Neural cell (in vitro differentiated cells): ENCODE results near the gene KLHDC9. TPM values are rescaled to one million over a fixed set of nuclear protein-coding genes. Genes with fewer than 3 reads are reported as not detected.

Source experiments
- H2AFZ ChIP-seq: fragments of 200-600, 300-800 bp; sonication (generic), shearing (Covaris generic); 2 replicates; pipeline ENCODE4 v1.6.0; 2014; ENCODE audit warnings: low read depth, mild to moderate bottlenecking, antibody characterized with exemption, low read length, moderate library complexity
- H3F3A ChIP-seq: fragments of 200-600 bp; shearing (Covaris generic); 2 replicates; pipeline ENCODE4 v1.6.1; 2016; ENCODE audit warnings: mild to moderate bottlenecking, moderate library complexity, mixed read lengths, antibody characterized with exemption, low read length; ENCODE audit not compliant: insufficient read depth, poor library complexity, severe bottlenecking
- H3K27ac ChIP-seq: fragments of 200-600, 300-800 bp; sonication (generic), shearing (Covaris generic); 2 replicates; pipeline ENCODE4 v1.5.1; 2014; ENCODE audit warnings: mild to moderate bottlenecking, low read length, moderate library complexity
- H3K27me3 ChIP-seq: fragments of 300-800, 200-600 bp; sonication (generic), shearing (Covaris generic); 2 replicates; pipeline ENCODE4 v1.6.0; 2014; ENCODE audit warnings: mild to moderate bottlenecking, low read depth, low read length, moderate library complexity; ENCODE audit not compliant: insufficient read depth
- H3K36me3 ChIP-seq: fragments of 300-800, 200-600 bp; sonication (generic), shearing (Covaris generic); 2 replicates; pipeline ENCODE4 v1.5.1; 2014; ENCODE audit warnings: mild to moderate bottlenecking, antibody characterized with exemption, low read length, moderate library complexity; ENCODE audit not compliant: insufficient read depth
- H3K4me2 ChIP-seq: fragments of 300-800, 200-600 bp; sonication (generic), shearing (Covaris generic); 2 replicates; pipeline ENCODE4 v1.6.0; 2014; ENCODE audit warnings: mild to moderate bottlenecking, low read length
- H3K4me3 ChIP-seq: fragments of 300-800, 200-600 bp; sonication (generic), shearing (Covaris generic); 2 replicates; pipeline ENCODE4 v1.5.1; 2014; ENCODE audit warnings: mild to moderate bottlenecking, low read length, moderate library complexity
- H3K79me2 ChIP-seq: fragments of 200-600 bp; shearing (Covaris generic); replicated peaks from 2 replicates; pipeline ENCODE4 v1.6.0; 2014; ENCODE audit warnings: mild to moderate bottlenecking, low read length, moderate library complexity; ENCODE audit not compliant: insufficient read depth
- H3K9ac ChIP-seq: fragments of 300-800, 200-600 bp; sonication (generic), shearing (Covaris generic); 2 replicates; pipeline ENCODE4 v1.6.1; 2016; ENCODE audit warnings: mild to moderate bottlenecking, low read length, mixed read lengths
- H3K9me2 ChIP-seq: fragments of 200-600 bp; shearing (Covaris generic); 2 replicates; pipeline ENCODE4 v1.6.1; 2016; ENCODE audit warnings: mild to moderate bottlenecking, low read length, mixed read lengths; ENCODE audit not compliant: insufficient read depth
- H3K9me3 ChIP-seq: fragments of 200-600, 300-800 bp; sonication (generic), shearing (Covaris generic); 2 replicates; pipeline ENCODE4 v1.6.1; 2016; ENCODE audit warnings: mild to moderate bottlenecking, mixed run types, low read length, moderate library complexity, mixed read lengths
- H4K20me1 ChIP-seq: fragments of 200-600 bp; shearing (Covaris generic); 2 replicates; pipeline ENCODE4 v1.6.1; 2016; ENCODE audit warnings: mild to moderate bottlenecking, mixed run types; ENCODE audit not compliant: insufficient read depth
- EP300 ChIP-seq: fragments of 450-650 bp; conservative IDR thresholded peaks from 2 replicates; pipeline ENCODE4 v1.6.1; 2014; ENCODE audit warnings: antibody characterized with exemption, mild to moderate bottlenecking, moderate library complexity; ENCODE audit not compliant: poor library complexity, severe bottlenecking
- EZH2 ChIP-seq: fragments of 200-600, 300-800 bp; shearing (Covaris generic), sonication (generic); IDR thresholded peaks from 2 replicates; pipeline ENCODE4 v1.6.1; 2014; ENCODE audit warnings: antibody characterized with exemption, low read length, borderline replicate concordance, mild to moderate bottlenecking; ENCODE audit not compliant: insufficient read depth, poor library complexity, severe bottlenecking
- MXI1 ChIP-seq: fragments of 450-650 bp; conservative IDR thresholded peaks from 2 replicates; pipeline ENCODE4 v1.6.1; 2014; ENCODE audit warnings: antibody characterized with exemption, mild to moderate bottlenecking; ENCODE audit not compliant: poor library complexity, severe bottlenecking
- POLR2AphosphoS5 ChIP-seq: IDR thresholded peaks from 2 replicates; pipeline ENCODE4 v1.6.1; 2012
- RAD21 ChIP-seq: fragments of 450-650 bp; conservative IDR thresholded peaks from 2 replicates; pipeline ENCODE4 v1.6.1; 2014; ENCODE audit warnings: antibody characterized with exemption, mild to moderate bottlenecking, moderate library complexity
- SMC3 ChIP-seq: fragments of 450-650 bp; conservative IDR thresholded peaks from 2 replicates; pipeline ENCODE4 v1.6.1; 2014; ENCODE audit warnings: antibody characterized with exemption, mild to moderate bottlenecking, moderate library complexity; ENCODE audit not compliant: poor library complexity
- TAF1 ChIP-seq: IDR thresholded peaks from 2 replicates; pipeline ENCODE4 v1.6.1; 2012; ENCODE audit warnings: low read depth
- polyA plus RNA-seq: library from polyadenylated mRNA; depleted of rRNA; stranded (reverse); fragments of >200 nt; gene quantifications from 2 replicates; pipeline ENCODE4 v1.2.3, GENCODE V29; 2014
- TF ChIP-seq, protein P1 (sequence below): fragments of 450-650 bp; IDR thresholded peaks from 2 replicates; pipeline ENCODE4 v1.5.1; 2014; ENCODE audit warnings: antibody characterized with exemption, mild to moderate bottlenecking, moderate library complexity; ENCODE audit not compliant: poor library complexity, severe bottlenecking
- TF ChIP-seq, protein P2 (sequence below): IDR thresholded peaks from 2 replicates; pipeline ENCODE4 v1.6.1; 2012; ENCODE audit warnings: borderline replicate concordance

KLHDC9 gene
- polyA plus RNA-seq, 1 donor from 2014 or later, result 78.1 TPM

DNA sequence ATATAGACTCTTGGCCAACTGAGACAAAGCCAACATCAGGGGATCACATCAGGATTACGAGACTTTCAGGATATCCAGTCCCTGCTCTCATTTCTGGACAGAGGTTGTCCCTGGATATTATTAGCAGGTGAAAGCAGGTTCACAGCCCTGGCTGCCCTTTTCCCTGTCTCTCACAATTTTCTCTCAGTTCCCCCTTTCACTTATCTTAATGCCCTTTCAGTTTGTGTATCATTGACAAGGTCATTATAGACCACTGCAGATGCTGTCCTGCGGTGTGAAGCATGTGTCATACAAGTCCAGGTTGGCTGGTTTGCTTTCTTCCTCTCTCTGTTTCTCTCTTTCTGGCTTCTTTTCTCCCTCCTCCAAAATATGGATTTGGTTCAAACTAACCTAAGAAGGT, 2.1 kb upstream of the KLHDC9 start:
- Histone ChIP-seq H3K9me3 (no peaks in the 10 kb centered on the region), H3K9ac (no peak overlapping the region), H3K9me2 (no peaks in the 10 kb centered on the region), H3K4me3 (no peak overlapping the region), H3K4me2 (no peak overlapping the region), H3K36me3 (no peaks in the 10 kb centered on the region), H3K27me3 (no peaks in the 10 kb centered on the region), H3F3A (no peaks in the 10 kb centered on the region), H2AFZ (no peak overlapping the region), H3K27ac (no peak overlapping the region), H3K79me2 (no peaks in the 10 kb centered on the region), H4K20me1 (no peaks in the 10 kb centered on the region)
- TF ChIP-seq SMC3 (no peak), TAF1 (no peak), EP300 (no peak), POLR2AphosphoS5 (no peak), EZH2 (no peak), RAD21 (no peak), MXI1 (no peak)
- TF ChIP-seq, protein P1, sequence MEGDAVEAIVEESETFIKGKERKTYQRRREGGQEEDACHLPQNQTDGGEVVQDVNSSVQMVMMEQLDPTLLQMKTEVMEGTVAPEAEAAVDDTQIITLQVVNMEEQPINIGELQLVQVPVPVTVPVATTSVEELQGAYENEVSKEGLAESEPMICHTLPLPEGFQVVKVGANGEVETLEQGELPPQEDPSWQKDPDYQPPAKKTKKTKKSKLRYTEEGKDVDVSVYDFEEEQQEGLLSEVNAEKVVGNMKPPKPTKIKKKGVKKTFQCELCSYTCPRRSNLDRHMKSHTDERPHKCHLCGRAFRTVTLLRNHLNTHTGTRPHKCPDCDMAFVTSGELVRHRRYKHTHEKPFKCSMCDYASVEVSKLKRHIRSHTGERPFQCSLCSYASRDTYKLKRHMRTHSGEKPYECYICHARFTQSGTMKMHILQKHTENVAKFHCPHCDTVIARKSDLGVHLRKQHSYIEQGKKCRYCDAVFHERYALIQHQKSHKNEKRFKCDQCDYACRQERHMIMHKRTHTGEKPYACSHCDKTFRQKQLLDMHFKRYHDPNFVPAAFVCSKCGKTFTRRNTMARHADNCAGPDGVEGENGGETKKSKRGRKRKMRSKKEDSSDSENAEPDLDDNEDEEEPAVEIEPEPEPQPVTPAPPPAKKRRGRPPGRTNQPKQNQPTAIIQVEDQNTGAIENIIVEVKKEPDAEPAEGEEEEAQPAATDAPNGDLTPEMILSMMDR, result no peak
- TF ChIP-seq, protein P2, sequence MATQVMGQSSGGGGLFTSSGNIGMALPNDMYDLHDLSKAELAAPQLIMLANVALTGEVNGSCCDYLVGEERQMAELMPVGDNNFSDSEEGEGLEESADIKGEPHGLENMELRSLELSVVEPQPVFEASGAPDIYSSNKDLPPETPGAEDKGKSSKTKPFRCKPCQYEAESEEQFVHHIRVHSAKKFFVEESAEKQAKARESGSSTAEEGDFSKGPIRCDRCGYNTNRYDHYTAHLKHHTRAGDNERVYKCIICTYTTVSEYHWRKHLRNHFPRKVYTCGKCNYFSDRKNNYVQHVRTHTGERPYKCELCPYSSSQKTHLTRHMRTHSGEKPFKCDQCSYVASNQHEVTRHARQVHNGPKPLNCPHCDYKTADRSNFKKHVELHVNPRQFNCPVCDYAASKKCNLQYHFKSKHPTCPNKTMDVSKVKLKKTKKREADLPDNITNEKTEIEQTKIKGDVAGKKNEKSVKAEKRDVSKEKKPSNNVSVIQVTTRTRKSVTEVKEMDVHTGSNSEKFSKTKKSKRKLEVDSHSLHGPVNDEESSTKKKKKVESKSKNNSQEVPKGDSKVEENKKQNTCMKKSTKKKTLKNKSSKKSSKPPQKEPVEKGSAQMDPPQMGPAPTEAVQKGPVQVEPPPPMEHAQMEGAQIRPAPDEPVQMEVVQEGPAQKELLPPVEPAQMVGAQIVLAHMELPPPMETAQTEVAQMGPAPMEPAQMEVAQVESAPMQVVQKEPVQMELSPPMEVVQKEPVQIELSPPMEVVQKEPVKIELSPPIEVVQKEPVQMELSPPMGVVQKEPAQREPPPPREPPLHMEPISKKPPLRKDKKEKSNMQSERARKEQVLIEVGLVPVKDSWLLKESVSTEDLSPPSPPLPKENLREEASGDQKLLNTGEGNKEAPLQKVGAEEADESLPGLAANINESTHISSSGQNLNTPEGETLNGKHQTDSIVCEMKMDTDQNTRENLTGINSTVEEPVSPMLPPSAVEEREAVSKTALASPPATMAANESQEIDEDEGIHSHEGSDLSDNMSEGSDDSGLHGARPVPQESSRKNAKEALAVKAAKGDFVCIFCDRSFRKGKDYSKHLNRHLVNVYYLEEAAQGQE, result no peak

DNA sequence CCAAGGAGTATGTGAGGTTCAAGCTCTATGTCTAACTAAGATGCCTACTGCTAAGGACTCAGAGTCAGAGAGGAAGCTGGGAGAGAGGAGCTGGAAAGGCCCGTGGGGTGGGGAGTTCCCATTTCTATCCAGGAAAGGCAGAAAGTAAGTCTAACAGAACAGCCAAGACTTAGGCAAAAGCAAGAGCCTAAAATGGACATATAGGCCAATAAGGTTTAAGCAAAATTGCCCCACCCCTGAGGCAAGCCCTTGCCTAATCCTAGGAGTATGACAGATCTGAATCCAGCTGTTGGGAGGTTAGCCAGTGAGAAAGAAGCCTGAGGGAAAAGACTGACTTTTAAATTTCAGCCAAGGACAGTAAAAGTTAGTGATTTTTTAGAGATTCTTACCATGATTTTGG, 1.6 kb upstream of the KLHDC9 start:
- TF ChIP-seq, protein P2, result no peak
- TF ChIP-seq EP300 (no peak), SMC3 (no peak), RAD21 (no peak), EZH2 (no peak), POLR2AphosphoS5 (no peak), MXI1 (no peak), TAF1 (no peak)
- TF ChIP-seq, protein P1, result no peak
- no peak overlapping the region for H3K27ac ChIP-seq
- H2AFZ ChIP-seq, result no peak overlapping the region

More for the DNA sequence above, 1.6 kb upstream of the KLHDC9 start:
- Histone ChIP-seq H3K9ac (no peak overlapping the region), H4K20me1 (no peaks in the 10 kb centered on the region), H3K27me3 (no peaks in the 10 kb centered on the region), H3K9me2 (no peaks in the 10 kb centered on the region), H3K4me3 (no peak overlapping the region), H3K9me3 (no peaks in the 10 kb centered on the region), H3K79me2 (no peaks in the 10 kb centered on the region), H3F3A (no peaks in the 10 kb centered on the region), H3K4me2 (no peak overlapping the region), H3K36me3 (no peaks in the 10 kb centered on the region)
